LNCaP clone FGC (cell line): Measurements from ENCODE around the gene IL18BP.

Experiments used
- DNase-seq: peaks from one replicate; pipeline ENCODE4 v3.0.0-alpha.2; 2011; ENCODE audit warnings: low read depth
- H3K4me3 ChIP-seq: 2 replicates; pipeline ENCODE4 v1.5.1; 2011; ENCODE audit warnings: mild to moderate bottlenecking, low read depth, low read length, control low read depth
- TF ChIP-seq, protein P1 (sequence below): IDR thresholded peaks from 2 replicates; pipeline ENCODE4 v1.5.1; 2012; ENCODE audit warnings: mild to moderate bottlenecking; ENCODE audit not compliant: control insufficient read depth, insufficient read depth; ENCODE audit errors: extremely low read depth

Gene IL18BP

DNA sequence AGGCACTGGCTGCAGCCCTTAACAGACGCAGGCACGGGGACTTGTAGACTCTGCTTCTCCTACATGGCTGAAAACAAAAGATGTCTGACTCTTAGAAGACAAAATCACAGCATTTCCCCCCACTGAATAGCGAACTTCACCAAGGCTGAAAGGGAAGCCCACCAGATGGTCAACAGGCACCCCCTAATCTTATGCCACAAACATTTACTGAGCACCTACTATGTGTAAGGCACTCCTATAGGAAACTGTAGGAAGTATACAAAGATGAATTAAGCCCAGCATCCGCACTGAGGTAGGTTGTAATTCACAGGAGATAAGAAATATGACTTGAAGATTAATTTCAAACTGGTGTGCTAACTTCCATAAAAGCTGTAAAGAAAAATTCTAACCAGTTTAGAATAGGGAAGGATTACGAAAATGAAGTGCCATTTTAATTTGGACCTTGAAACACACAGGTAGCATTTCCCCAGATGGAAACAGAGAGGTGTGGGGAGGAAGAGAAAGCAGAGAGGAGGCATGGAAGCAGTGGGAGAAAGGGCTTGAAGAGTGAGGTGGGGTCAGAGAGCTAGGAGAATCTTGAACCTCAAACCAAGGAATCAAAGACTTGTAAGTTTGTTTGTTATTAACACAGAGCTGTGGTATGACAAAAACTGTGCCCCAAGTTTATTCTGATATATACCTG is 43.5 kb downstream of the IL18BP start:
- TF ChIP-seq, protein P1, sequence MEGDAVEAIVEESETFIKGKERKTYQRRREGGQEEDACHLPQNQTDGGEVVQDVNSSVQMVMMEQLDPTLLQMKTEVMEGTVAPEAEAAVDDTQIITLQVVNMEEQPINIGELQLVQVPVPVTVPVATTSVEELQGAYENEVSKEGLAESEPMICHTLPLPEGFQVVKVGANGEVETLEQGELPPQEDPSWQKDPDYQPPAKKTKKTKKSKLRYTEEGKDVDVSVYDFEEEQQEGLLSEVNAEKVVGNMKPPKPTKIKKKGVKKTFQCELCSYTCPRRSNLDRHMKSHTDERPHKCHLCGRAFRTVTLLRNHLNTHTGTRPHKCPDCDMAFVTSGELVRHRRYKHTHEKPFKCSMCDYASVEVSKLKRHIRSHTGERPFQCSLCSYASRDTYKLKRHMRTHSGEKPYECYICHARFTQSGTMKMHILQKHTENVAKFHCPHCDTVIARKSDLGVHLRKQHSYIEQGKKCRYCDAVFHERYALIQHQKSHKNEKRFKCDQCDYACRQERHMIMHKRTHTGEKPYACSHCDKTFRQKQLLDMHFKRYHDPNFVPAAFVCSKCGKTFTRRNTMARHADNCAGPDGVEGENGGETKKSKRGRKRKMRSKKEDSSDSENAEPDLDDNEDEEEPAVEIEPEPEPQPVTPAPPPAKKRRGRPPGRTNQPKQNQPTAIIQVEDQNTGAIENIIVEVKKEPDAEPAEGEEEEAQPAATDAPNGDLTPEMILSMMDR, result no peak
- DNase-seq, result no peak
- peak overlapping the region; percentile 56 for H3K4me3 ChIP-seq

GRCh38 chr11:72045849-72046248 is 47.1 kb downstream of the IL18BP start:
- no peak for DNase-seq
- TF ChIP-seq, protein P1, result no peak
- no peak overlapping the region for H3K4me3 ChIP-seq

GRCh38 chr11:72048766-72049460 is 50.2 kb downstream of the IL18BP start:
- H3K4me3 ChIP-seq, result no peak overlapping the region
- TF ChIP-seq, protein P1, result no peak
- DNase-seq, result no peak
